ENCODE results near the gene TTLL13. TPM values are rescaled to one million over a fixed set of nuclear protein-coding genes. Genes with fewer than 3 reads are reported as not detected.
"Not testable (repeated sequence)": the region's sequence is repeated elsewhere in the genome, so short reads cannot be mapped to it uniquely, and the experiment has no call there.

Gene TTLL13
- total RNA-seq, 4 donors from 2014 or later = 0.21 TPM; not detected in 3

DNA sequence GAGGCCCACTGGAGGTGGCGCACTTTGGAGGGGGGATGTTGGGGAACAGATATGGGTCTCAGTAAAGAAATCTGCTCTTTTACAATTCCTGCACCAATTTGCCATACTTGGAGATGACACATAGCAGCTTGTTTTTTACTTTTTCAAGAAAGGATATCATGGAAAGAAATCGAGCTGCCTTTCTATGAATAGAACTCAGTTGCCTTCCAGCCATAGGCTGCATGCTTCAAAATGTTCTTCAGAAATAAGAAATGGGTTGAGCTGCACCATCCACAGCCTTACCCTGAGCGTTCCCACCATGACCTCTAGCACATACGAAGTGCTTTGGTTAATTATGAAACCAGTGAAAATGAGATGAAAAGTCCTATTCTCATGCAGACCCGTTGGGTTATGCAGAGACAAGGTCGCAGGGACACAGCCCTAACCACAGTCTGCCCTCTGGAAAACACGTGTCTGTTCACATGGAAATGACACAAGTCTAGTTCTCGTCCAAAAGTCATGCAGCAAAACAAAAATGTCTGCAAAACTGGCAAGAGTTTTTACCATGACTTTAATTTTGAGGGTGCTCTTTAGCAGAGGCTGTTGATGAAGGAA is 52.4 kb downstream of the TTLL13 start:
- H3K27me3 ChIP-seq = no peaks in the 10 kb centered on the region
- H3K9me3 ChIP-seq = no peaks in the 10 kb centered on the region
- H3K4me1 ChIP-seq = peaks cover 13% of the 10 kb centered on the region
- no peak overlapping the region for H3K27ac ChIP-seq
- 65% methylated on average over 8 of the region's 8 CpGs for WGBS
- DNase-seq (ENCODE audit: low spot score in 2 of 2) = no peak
- H3K36me3 ChIP-seq = no peaks in the 10 kb centered on the region
- H3K4me3 ChIP-seq = no peak overlapping the region
- TF ChIP-seq POLR2AphosphoS5 (IDR thresholded peaks at IDR 0.05) = no peak
- no peak for TF ChIP-seq EP300 (IDR thresholded peaks at IDR 0.05)
- TF ChIP-seq POLR2A (IDR thresholded peaks at IDR 0.05) = no peak
- TF ChIP-seq, protein P1, sequence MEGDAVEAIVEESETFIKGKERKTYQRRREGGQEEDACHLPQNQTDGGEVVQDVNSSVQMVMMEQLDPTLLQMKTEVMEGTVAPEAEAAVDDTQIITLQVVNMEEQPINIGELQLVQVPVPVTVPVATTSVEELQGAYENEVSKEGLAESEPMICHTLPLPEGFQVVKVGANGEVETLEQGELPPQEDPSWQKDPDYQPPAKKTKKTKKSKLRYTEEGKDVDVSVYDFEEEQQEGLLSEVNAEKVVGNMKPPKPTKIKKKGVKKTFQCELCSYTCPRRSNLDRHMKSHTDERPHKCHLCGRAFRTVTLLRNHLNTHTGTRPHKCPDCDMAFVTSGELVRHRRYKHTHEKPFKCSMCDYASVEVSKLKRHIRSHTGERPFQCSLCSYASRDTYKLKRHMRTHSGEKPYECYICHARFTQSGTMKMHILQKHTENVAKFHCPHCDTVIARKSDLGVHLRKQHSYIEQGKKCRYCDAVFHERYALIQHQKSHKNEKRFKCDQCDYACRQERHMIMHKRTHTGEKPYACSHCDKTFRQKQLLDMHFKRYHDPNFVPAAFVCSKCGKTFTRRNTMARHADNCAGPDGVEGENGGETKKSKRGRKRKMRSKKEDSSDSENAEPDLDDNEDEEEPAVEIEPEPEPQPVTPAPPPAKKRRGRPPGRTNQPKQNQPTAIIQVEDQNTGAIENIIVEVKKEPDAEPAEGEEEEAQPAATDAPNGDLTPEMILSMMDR (IDR thresholded peaks at IDR 0.05) = no peak

DNA sequence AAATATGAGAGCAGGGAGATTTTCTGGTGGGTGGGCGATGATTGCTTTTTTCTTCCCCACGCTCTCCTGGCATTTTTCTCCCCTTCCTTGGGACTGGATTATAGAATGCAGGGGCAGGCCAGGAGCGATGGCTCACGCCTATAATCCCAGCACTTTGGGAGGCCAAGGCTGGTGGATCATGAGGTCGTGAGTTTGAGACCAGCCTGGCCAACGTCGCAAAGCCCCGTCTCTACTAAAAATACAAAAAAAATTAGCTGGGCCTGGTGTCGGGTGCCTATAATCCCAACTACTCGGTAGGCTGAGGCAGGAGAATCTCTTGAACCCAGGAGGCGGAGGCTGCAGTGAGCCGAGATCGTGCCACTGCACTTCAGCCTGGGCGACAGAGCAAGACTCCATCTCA is 56.0 kb downstream of the TTLL13 start:
- H3K4me1 ChIP-seq = peaks cover 13% of the 10 kb centered on the region
- not testable (repeated sequence) for H3K27me3 ChIP-seq; H3K9me3 ChIP-seq; DNase-seq (ENCODE audit: low spot score in 2 of 2); H3K27ac ChIP-seq; H3K4me3 ChIP-seq; H3K36me3 ChIP-seq
- 95% methylated on average over 14 of the region's 14 CpGs for WGBS

DNA sequence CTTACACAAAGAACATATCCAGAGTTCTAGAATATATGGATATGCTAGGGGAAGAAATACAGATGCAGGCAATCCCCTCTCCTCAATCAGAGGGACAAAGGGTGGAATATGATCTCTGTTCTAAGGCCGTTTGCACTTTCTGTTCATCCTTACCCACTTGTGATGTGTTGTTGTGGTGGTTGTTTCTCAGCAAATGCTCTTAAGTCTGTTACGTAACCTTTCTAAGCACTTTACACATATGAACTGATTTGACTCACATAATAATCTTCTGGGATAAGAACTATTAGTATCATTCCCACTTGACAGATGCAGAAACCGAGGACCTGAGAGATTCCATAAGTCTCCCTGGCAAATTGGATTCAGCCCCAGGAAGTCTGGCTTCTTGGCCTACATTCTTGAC is 56.6 kb downstream of the TTLL13 start:
- Histone ChIP-seq H3K27me3 (no peaks in the 10 kb centered on the region), H3K27ac (no peak overlapping the region), H3K4me3 (no peak overlapping the region), H3K36me3 (no peaks in the 10 kb centered on the region), H3K4me1 (peaks cover 12% of the 10 kb centered on the region), H3K9me3 (no peaks in the 10 kb centered on the region)
- WGBS = 89% methylated on average over 3 of the region's 3 CpGs
- DNase-seq (ENCODE audit: low spot score in 2 of 2) = no peak
- TF ChIP-seq POLR2AphosphoS5 (IDR thresholded peaks at IDR 0.05) = no peak

DNA sequence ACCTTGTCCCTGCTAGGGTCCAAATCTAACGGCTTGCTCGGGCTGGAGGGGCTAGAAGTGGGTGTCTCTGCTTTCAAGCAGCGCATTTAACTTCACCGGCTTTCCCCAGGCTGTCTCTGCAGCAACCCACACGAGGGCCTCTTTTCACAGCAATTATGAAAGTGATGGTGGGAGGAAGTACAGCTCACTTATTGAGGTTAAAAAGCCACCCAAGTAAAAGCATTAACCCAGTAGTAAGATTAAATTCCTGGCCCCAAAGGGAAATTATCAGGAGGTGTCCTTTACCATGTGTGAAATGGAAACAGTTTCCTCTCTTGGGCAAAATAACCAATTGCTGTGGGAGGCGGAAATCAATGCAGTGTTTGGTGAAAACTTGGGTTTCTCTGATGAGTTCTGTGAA is 57.2 kb downstream of the TTLL13 start:
- no peak overlapping the region for H3K27ac ChIP-seq
- WGBS = 50% methylated on average over 6 of the region's 6 CpGs
- H3K9me3 ChIP-seq = no peaks in the 10 kb centered on the region
- peaks cover 6% of the 10 kb centered on the region for H3K4me1 ChIP-seq
- TF ChIP-seq EP300 (IDR thresholded peaks at IDR 0.05) (no peak), POLR2AphosphoS5 (IDR thresholded peaks at IDR 0.05) (no peak)
- H3K36me3 ChIP-seq = no peaks in the 10 kb centered on the region
- H3K4me3 ChIP-seq = no peak overlapping the region
- no peaks in the 10 kb centered on the region for H3K27me3 ChIP-seq
- peak in 1 of 2 donors; percentile 23 for DNase-seq (ENCODE audit: low spot score in 2 of 2)

DNA sequence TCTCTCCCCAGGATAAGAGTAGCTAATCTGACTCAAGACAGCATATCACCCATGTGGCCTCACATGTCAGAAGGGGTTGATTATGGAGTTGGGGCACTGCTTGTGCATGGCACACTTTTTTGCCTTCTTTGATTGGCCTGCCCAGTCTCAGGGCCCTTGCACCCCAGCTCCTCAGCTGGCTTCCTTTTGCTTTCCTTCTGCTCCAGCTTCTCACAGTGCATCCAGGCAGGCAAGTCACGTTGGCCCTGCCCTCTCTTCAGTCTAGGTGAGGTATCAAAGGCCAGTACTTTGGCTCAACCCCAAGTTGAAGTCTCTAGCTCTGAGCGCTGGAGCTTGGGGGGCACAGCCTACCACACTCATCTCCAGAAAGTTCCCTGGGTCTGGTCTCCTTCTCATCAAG is 58.3 kb downstream of the TTLL13 start:
- no peak for DNase-seq (ENCODE audit: low spot score in 2 of 2)
- no peaks in the 10 kb centered on the region for H3K36me3 ChIP-seq
- TF ChIP-seq POLR2AphosphoS5 (IDR thresholded peaks at IDR 0.05) = no peak
- TF ChIP-seq POLR2A (IDR thresholded peaks at IDR 0.05) = no peak
- TF ChIP-seq, protein P1 (IDR thresholded peaks at IDR 0.05) = no peak
- TF ChIP-seq EP300 (IDR thresholded peaks at IDR 0.05) = no peak

DNA sequence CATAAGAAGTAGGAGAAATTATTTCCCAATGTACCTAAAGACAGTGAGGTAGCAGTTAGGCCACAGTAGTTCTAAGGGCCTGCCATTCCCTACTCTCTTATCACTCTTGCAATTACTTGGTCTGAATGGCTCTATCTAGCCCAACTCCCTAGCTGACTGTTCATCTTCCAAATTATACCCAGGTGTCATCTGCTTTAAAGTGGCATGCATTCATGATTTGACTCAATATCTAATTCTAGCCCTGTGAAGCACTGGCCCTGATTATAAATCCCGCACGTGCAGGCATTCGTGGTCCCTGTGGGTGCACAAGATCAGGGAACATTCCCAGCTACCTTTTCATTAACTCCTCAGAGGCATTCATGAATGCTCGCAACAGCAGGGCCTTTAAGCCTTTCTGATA is 59.7 kb downstream of the TTLL13 start:
- no peaks in the 10 kb centered on the region for H3K36me3 ChIP-seq
- no peak for DNase-seq (ENCODE audit: low spot score in 2 of 2)
- H3K27ac ChIP-seq = no peak overlapping the region
- no peaks in the 10 kb centered on the region for H3K9me3 ChIP-seq
- no peak overlapping the region for H3K4me3 ChIP-seq
- H3K27me3 ChIP-seq = no peaks in the 10 kb centered on the region
- H3K4me1 ChIP-seq = no peaks in the 10 kb centered on the region
- WGBS = 90% methylated on average over 4 of the region's 4 CpGs
- TF ChIP-seq, protein P1 (IDR thresholded peaks at IDR 0.05) = no peak
- no peak for TF ChIP-seq POLR2AphosphoS5 (IDR thresholded peaks at IDR 0.05)
- no peak for TF ChIP-seq EP300 (IDR thresholded peaks at IDR 0.05)
- no peak for TF ChIP-seq POLR2A (IDR thresholded peaks at IDR 0.05)

More for the DNA sequence above, 58.3 kb downstream of the TTLL13 start:
- Histone ChIP-seq H3K4me1 (no peaks in the 10 kb centered on the region), H3K27ac (no peak overlapping the region), H3K4me3 (no peak overlapping the region), H3K27me3 (no peaks in the 10 kb centered on the region), H3K9me3 (no peaks in the 10 kb centered on the region)
- WGBS = 88% methylated on average over 2 of the region's 2 CpGs

Other genes starting within 250 kb of the TTLL13 start
- 10 to 100 TPM; 19.2 to 32.1 (median 25.0) TPM for gene ZNF710, start 248.2 kb upstream of the TTLL13 start, total RNA-seq
- gene IDH2, start 147.1 kb upstream of the TTLL13 start, total RNA-seq = 100 to 1,000 TPM in 1 of 4 donors, 10 to 100 TPM in 3; 68.6 to 126 (median 76.7) TPM
- gene SEMA4B, start 48.2 kb upstream of the TTLL13 start, total RNA-seq = 100 to 1,000 TPM in 2 of 4 donors, 10 to 100 TPM in 2; 81.7 to 146 (median 116) TPM
- 10 to 100 TPM; 16.2 to 41.9 (median 29.7) TPM for gene CIB1, start 15.6 kb upstream of the TTLL13 start, total RNA-seq
- gene GDPGP1, start 15.3 kb upstream of the TTLL13 start, total RNA-seq = 1 to 10 TPM; 2.2 to 3.6 (median 2.9) TPM
- gene NGRN, start 16.1 kb downstream of the TTLL13 start, total RNA-seq = 10 to 100 TPM; 49.2 to 71.3 (median 61.4) TPM
- gene ZNF774, start 102.7 kb downstream of the TTLL13 start, total RNA-seq = 1 to 10 TPM; 1.4 to 7.2 (median 3.2) TPM
- gene IQGAP1, start 138.7 kb downstream of the TTLL13 start, total RNA-seq = 100 to 1,000 TPM; 206 to 448 (median 215) TPM